NOMO-1 treated with DMSO at 0.1 percent for 48 hours (cell line): ENCODE results near the gene CAPN15.
A peak's percentile ranks its signal among the peaks of the same experiment; 100 is the strongest.

ENCODE experiments used
- DNase-seq: peaks from one replicate; lab custom pipeline; 2025; ENCODE audit not compliant: unreplicated experiment; lab: John Stamatoyannopoulos, UW

CAPN15 gene

GRCh38 chr16:525123-525519 lies 2.4 kb upstream of the CAPN15 start:
- DNase-seq, result no peak

- DNase-seq, result peak; percentile 30
These were observed 1.9 kb upstream of the CAPN15 start for GRCh38 chr16:525520-526180.

- peak; percentile 31 for DNase-seq
These were observed 1.1 kb upstream of the CAPN15 start for GRCh38 chr16:526181-527014.

GRCh38 chr16:528111-529011 lies 849 bp downstream of the CAPN15 start:
- DNase-seq, result peak; percentile 38

- DNase-seq, result peak; percentile 7
These were observed 1.6 kb downstream of the CAPN15 start for GRCh38 chr16:529012-529575.

- no peak for DNase-seq
These were observed 2.8 kb downstream of the CAPN15 start for GRCh38 chr16:530111-530817.

GRCh38 chr16:531494-532125 lies 4.1 kb downstream of the CAPN15 start:
- DNase-seq, result no peak

GRCh38 chr16:533391-534123 lies 6.0 kb downstream of the CAPN15 start:
- DNase-seq, result no peak

GRCh38 chr16:534135-534534 lies 6.6 kb downstream of the CAPN15 start:
- DNase-seq, result no peak

GRCh38 chr16:534856-535445 lies 7.4 kb downstream of the CAPN15 start:
- no peak for DNase-seq

GRCh38 chr16:535446-536405 lies 8.2 kb downstream of the CAPN15 start:
- DNase-seq, result peak; percentile 54

- DNase-seq, result no peak
These were observed 9.2 kb downstream of the CAPN15 start for GRCh38 chr16:536746-537145.

- no peak for DNase-seq
These were observed 10.2 kb downstream of the CAPN15 start for GRCh38 chr16:537415-538335.

- DNase-seq, result no peak
These were observed 12.5 kb downstream of the CAPN15 start for GRCh38 chr16:539901-540530.

GRCh38 chr16:540645-541340 lies 13.3 kb downstream of the CAPN15 start:
- no peak for DNase-seq
